Measurements from ENCODE around the gene MKI67. TPM values are rescaled to one million over a fixed set of nuclear protein-coding genes. Genes with fewer than 3 reads are reported as not detected.

Gene MKI67
- total and polyA plus RNA-seq, 8 donors, result under 0.01 to 3.1 (median 0.47) TPM

- Histone ChIP-seq H3K4me1 (no peaks in the 10 kb centered on the region), H3K36me3 (no peaks in the 10 kb centered on the region), H3K27me3 (no peaks in the 10 kb centered on the region), H3K27ac (no peak overlapping the region), H3K4me3 (no peak overlapping the region), H3K9me3 (no peaks in the 10 kb centered on the region)
- FAIRE-seq, result no peak
- WGBS, 2 donors, result 67 to 78% methylated on average over 5 of the region's 5 CpGs
- TF ChIP-seq CTCF (IDR thresholded peaks at IDR 0.05), result no peak
- intact Hi-C loops (cut with DNase I), result no loop called here
- no peak for ATAC-seq
- no peak for DNase-seq
These were observed 37.5 kb upstream of the MKI67 start for GRCh38 chr10:128163701-128164100.

GRCh38 chr10:128161031-128161430 lies 34.8 kb upstream of the MKI67 start:
- Histone ChIP-seq H3K9me3 (no peaks in the 10 kb centered on the region), H3K27me3 (no peaks in the 10 kb centered on the region), H3K4me3 (no peak overlapping the region), H3K4me1 (no peaks in the 10 kb centered on the region), H3K27ac (no peak overlapping the region), H3K36me3 (no peaks in the 10 kb centered on the region)
- DNase-seq, result no peak
- no peak for FAIRE-seq
- intact Hi-C loops (cut with DNase I), result no loop called here
- no peak for TF ChIP-seq CTCF (IDR thresholded peaks at IDR 0.05)
- no peak for ATAC-seq
- 53 to 68% methylated on average over 7 of the region's 7 CpGs for WGBS, 2 donors

- Histone ChIP-seq H3K9me3 (no peaks in the 10 kb centered on the region), H3K27me3 (no peaks in the 10 kb centered on the region), H3K36me3 (no peaks in the 10 kb centered on the region), H3K27ac (no peak overlapping the region), H3K4me1 (no peaks in the 10 kb centered on the region), H3K4me3 (no peak overlapping the region)
- WGBS, 2 donors, result 37 to 46% methylated on average over 6 of the region's 6 CpGs
- DNase-seq, result no peak
- FAIRE-seq, result no peak
- TF ChIP-seq CTCF (IDR thresholded peaks at IDR 0.05), result no peak
- no peak for ATAC-seq
- intact Hi-C loops (cut with DNase I), result no loop called here
These were observed 34.1 kb upstream of the MKI67 start for GRCh38 chr10:128160297-128160711.

GRCh38 chr10:128158021-128158795 lies 32.0 kb upstream of the MKI67 start:
- FAIRE-seq (no peak), DNase-seq (no peak)

More at GRCh38 chr10:128158021-128158795, 32.0 kb upstream of the MKI67 start:
- TF ChIP-seq CTCF (IDR thresholded peaks at IDR 0.05), result no peak
- no peak overlapping the region for H3K27ac ChIP-seq
- H3K9me3 ChIP-seq, result no peaks in the 10 kb centered on the region
- H3K36me3 ChIP-seq, result no peaks in the 10 kb centered on the region
- no peaks in the 10 kb centered on the region for H3K4me1 ChIP-seq
- no peak overlapping the region for H3K4me3 ChIP-seq
- 79 to 89% methylated on average over 9 of the region's 9 CpGs for WGBS, 2 donors
- intact Hi-C loops (cut with DNase I), result loop anchor here in 1 of 3 donors (10.0 kb wide), 1 partner anchor 83 kb away; no protein-coding TSS in a partner anchor
- H3K27me3 ChIP-seq, result no peaks in the 10 kb centered on the region
- no peak for ATAC-seq

Data from pancreas (tissue), 10 donors.